Body of pancreas (tissue), 4 donors: ENCODE results near the gene NOVA1.

ENCODE experiments used
- CTCF ChIP-seq, 7 experiments: fragments of 450-650 bp in 4 of 7; fragments of 200-600 bp in 3 of 7; sonication (generic) in 3 of 7; IDR thresholded peaks; one replicate each; pipeline ENCODE4 v1.5.1; 2016 to 2019; ENCODE audit warnings: antibody characterized with exemption in 7 of 7
- POLR2A ChIP-seq, 3 donors: fragments of 450-650 bp; IDR thresholded peaks; one replicate each; pipeline ENCODE4 v1.6.1; 2016; ENCODE audit warnings: antibody characterized with exemption in 3 of 3, mild to moderate bottlenecking in 2 of 3

- TF ChIP-seq CTCF (IDR thresholded peaks at IDR 0.05) (no peak), POLR2A (IDR thresholded peaks at IDR 0.05) (no peak)
Observed at GRCh38 chr14:26522967-26523366, 74.9 kb downstream of the NOVA1 start.
